Endothelial cell of umbilical vein (primary cell): ENCODE results near the gene IDI1. TPM values are rescaled to one million over a fixed set of nuclear protein-coding genes. Genes with fewer than 3 reads are reported as not detected.
A peak's percentile ranks its signal among the peaks of the same experiment; 100 is the strongest.

Experiments used
- BruUV-seq: library from RNA; stranded (reverse); fragments of 400-500 nt; replicated peaks from 2 replicates; lab custom pipeline; 2021; lab: Mats Ljungman, UMichigan
- CTCF ChIA-PET: fragments of 300-600, 350-600 bp; sonication (Branson Sonifier 250); formaldehyde crosslinking; loops from one replicate; lab custom pipeline; 2021; ENCODE audit warnings: antibody characterized with exemption, inconsistent platforms; lab: Charles Lee
- POLR2A ChIA-PET: fragments of 300-600, 350-600 bp; sonication (Branson Sonifier 250); formaldehyde crosslinking; loops from one replicate; lab custom pipeline; 2021; ENCODE audit warnings: antibody characterized with exemption, inconsistent platforms; lab: Charles Lee
- DNase-seq: peaks from one replicate; pipeline ENCODE4 v3.0.0-alpha.2; 2011; ENCODE audit warnings: low read depth, low spot score
- FAIRE-seq: peaks from 2 replicates; lab custom pipeline; 2011; peaks lifted over from hg19 to GRCh38; lab: Jason Lieb, UNC
- H2AFZ ChIP-seq: 2 replicates; pipeline ENCODE4 v1.6.0; 2012; ENCODE audit warnings: low read depth, low read length, control low read depth, inconsistent platforms
- H3K27ac ChIP-seq: 2 replicates; pipeline ENCODE4 v1.5.1; 2011; ENCODE audit warnings: low read depth, mild to moderate bottlenecking, control low read depth, low read length, moderate library complexity; ENCODE audit not compliant: insufficient read depth
- H3K27me3 ChIP-seq, 2 experiments: 2 replicates each; pipeline versions ENCODE4 v1.6.0 to v1.6.1; 2011; ENCODE audit warnings: low read length in 2 of 2, mixed read lengths in 1 of 2; ENCODE audit not compliant: control insufficient read depth in 2 of 2, insufficient read depth in 2 of 2
- H3K36me3 ChIP-seq, 2 experiments: 2 replicates in 1 of 2; 3 replicates in 1 of 2; pipeline ENCODE4 v1.5.1; 2011; ENCODE audit warnings: low read length in 2 of 2, mild to moderate bottlenecking in 1 of 2, moderate library complexity in 1 of 2; ENCODE audit not compliant: control insufficient read depth in 2 of 2, insufficient read depth in 2 of 2; ENCODE audit errors: extremely low read depth in 1 of 2
- H3K4me1 ChIP-seq: 3 replicates; pipeline ENCODE4 v1.5.1; 2011; ENCODE audit warnings: mild to moderate bottlenecking, low read length; ENCODE audit not compliant: control insufficient read depth, insufficient read depth; ENCODE audit errors: extremely low read depth
- H3K4me2 ChIP-seq: 2 replicates; pipeline ENCODE4 v1.6.1; 2011; ENCODE audit warnings: low read length, control low read depth, mixed read lengths; ENCODE audit not compliant: insufficient read depth
- H3K4me3 ChIP-seq, 3 experiments: fragments of 200-600 bp in 1 of 3; sonication (generic), shearing (Covaris generic) in 1 of 3; replicated peaks in 1 of 3; 2 replicates each; pipeline ENCODE4 v1.5.1; 2011 to 2016; ENCODE audit warnings: control low read depth in 3 of 3, low read length in 3 of 3, mild to moderate bottlenecking in 2 of 3, inconsistent platforms in 1 of 3, low read depth in 1 of 3, moderate library complexity in 1 of 3; ENCODE audit not compliant: insufficient read depth in 1 of 3
- H3K79me2 ChIP-seq: 2 replicates; pipeline ENCODE4 v1.6.0; 2012; ENCODE audit warnings: low read length, inconsistent platforms; ENCODE audit not compliant: control insufficient read depth, insufficient read depth
- H3K9ac ChIP-seq: replicated peaks from 2 replicates; pipeline ENCODE3; 2011; ENCODE audit warnings: low read length, control low read depth; ENCODE audit not compliant: insufficient read depth; ENCODE audit errors: extremely low read depth
- H3K9me1 ChIP-seq: replicated peaks from 3 replicates; pipeline ENCODE4 v1.6.0; 2011; ENCODE audit warnings: mild to moderate bottlenecking, low read length; ENCODE audit not compliant: control insufficient read depth, insufficient read depth; ENCODE audit errors: extremely low read depth
- H3K9me3 ChIP-seq: replicated peaks from 2 replicates; pipeline ENCODE4 v1.5.1; 2012; ENCODE audit warnings: low read length, inconsistent platforms; ENCODE audit not compliant: control insufficient read depth, insufficient read depth
- H4K20me1 ChIP-seq: replicated peaks from 2 replicates; pipeline ENCODE3; 2011; ENCODE audit warnings: mild to moderate bottlenecking, low read length; ENCODE audit not compliant: control insufficient read depth, insufficient read depth; ENCODE audit errors: extremely low read depth
- EZH2 ChIP-seq: IDR thresholded peaks from 2 replicates; pipeline ENCODE4 v1.6.1; 2012; ENCODE audit warnings: borderline replicate concordance, low read depth, mild to moderate bottlenecking, moderate library complexity, low read length, inconsistent platforms; ENCODE audit not compliant: severe bottlenecking
- FOS ChIP-seq: IDR thresholded peaks from 2 replicates; pipeline ENCODE4 v1.6.1; 2011; ENCODE audit warnings: mild to moderate bottlenecking, low read length, moderate library complexity, borderline replicate concordance; ENCODE audit not compliant: insufficient read depth
- GATA2 ChIP-seq: IDR thresholded peaks from 2 replicates; pipeline ENCODE4 v1.7.0; 2011; ENCODE audit warnings: low read depth, mild to moderate bottlenecking, moderate library complexity, mixed read lengths, low read length; ENCODE audit not compliant: insufficient read length, insufficient read depth
- JUN ChIP-seq: IDR thresholded peaks from 2 replicates; pipeline ENCODE4 v1.6.1; 2011; ENCODE audit warnings: borderline replicate concordance, low read depth; ENCODE audit not compliant: insufficient read length, insufficient read depth
- MYC ChIP-seq: IDR thresholded peaks from one replicate; pipeline ENCODE4 v1.6.1; 2011; ENCODE audit warnings: mild to moderate bottlenecking, low read depth, low read length
- POLR2A ChIP-seq: IDR thresholded peaks from 2 replicates; pipeline ENCODE4 v1.6.1; 2012; ENCODE audit warnings: low read depth, mild to moderate bottlenecking, control low read depth, low read length
- POLR2AphosphoS5 ChIP-seq: IDR thresholded peaks from 2 replicates; pipeline ENCODE4 v1.6.1; 2012; ENCODE audit warnings: low read depth, mild to moderate bottlenecking, control low read depth, low read length, moderate library complexity; ENCODE audit not compliant: insufficient read depth
- dilution Hi-C: fragments of 300-500 bp; cut with MboI; formaldehyde crosslinking; loops from one replicate; pipeline ENCODE4 v1.15.0; 2019; ENCODE audit warnings: low sequenced_read_pairs; ENCODE audit not compliant: extremely low pct_ligation_motif_present
- intact Hi-C: fragments of 100-400 bp; cut with micrococcal nuclease; formaldehyde crosslinking; loops from one replicate; pipeline ENCODE4 v1.10.0; 2022
- polyA plus RNA-seq, 4 experiments: library from polyadenylated mRNA; depleted of rRNA in 3 of 4; stranded (reverse) in 3 of 4; unstranded in 1 of 4; fragments of >200 nt; gene quantifications; 2 replicates each; pipeline versions ENCODE4 v1.2.1 to v1.2.3, GENCODE V29; 2011 to 2012; ENCODE audit warnings: missing spikeins in 1 of 4
- total RNA-seq: library from RNA; stranded (reverse); gene quantifications from 2 replicates; pipeline ENCODE4 v1.2.3, GENCODE V29; 2021
- TF ChIP-seq, protein P1 (sequence below), 2 donors: IDR thresholded peaks; 1 replicate in 1 of 2; 2 replicates in 1 of 2; pipeline ENCODE4 v1.5.1; 2011; ENCODE audit warnings: low read length in 2 of 2, mild to moderate bottlenecking in 2 of 2, moderate library complexity in 2 of 2, control low read depth in 1 of 2, inconsistent platforms in 1 of 2, low read depth in 1 of 2; ENCODE audit not compliant: insufficient read depth in 1 of 2; ENCODE audit errors: extremely low read depth in 1 of 2
- TF ChIP-seq, protein P2 (sequence below): IDR thresholded peaks from 2 replicates; pipeline ENCODE4 v1.6.1; 2011; ENCODE audit not compliant: insufficient read depth, insufficient read length

IDI1 gene
- total and polyA plus RNA-seq, 2 donors (not counting 3 experiments of a cell fraction or from before 2014, with no cell fraction given) = 42.2 to 63.0 TPM

DNA sequence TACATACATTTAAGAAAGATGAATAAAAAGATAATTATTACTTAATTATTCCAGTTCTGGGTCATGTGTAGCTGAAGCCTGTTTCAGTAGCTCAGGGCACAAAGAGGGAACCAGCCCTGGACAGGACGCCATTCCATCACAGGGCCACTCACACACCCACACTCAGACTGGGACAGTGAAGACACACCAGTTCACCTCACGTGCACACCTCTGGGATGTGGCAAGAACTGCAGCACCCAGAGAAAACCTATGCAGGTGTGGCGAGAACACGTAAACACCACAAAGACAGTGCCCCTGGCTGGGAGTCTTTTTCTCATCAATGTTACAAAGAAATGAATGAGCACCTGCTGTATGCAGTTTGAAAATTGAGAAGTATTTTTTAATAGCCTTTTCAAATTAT, 1.6 kb upstream of the IDI1 start:
- CTCF ChIA-PET = interaction anchor here (1.7 kb wide), 1 partner anchor 12 kb away, joined by 6 read pairs; no protein-coding TSS in a partner anchor
- no TSS peak for BruUV-seq
- Histone ChIP-seq H3K9me3 (no peaks in the 10 kb centered on the region), H4K20me1 (no peaks in the 10 kb centered on the region), H3K4me1 (peaks cover 33% of the 10 kb centered on the region), H3K79me2 (peaks cover 72% of the 10 kb centered on the region), H3K36me3 (peaks cover 0 to 4% of the 10 kb centered on the region in 2 experiments), H3K4me3 (peak overlapping the region in 2 of 3 experiments; percentile 86 to 96), H3K9me1 (no peaks in the 10 kb centered on the region), H3K9ac (peak overlapping the region; percentile 88), H3K27ac (no peak overlapping the region), H2AFZ (no peak overlapping the region), H3K27me3 (no peaks in the 10 kb centered on the region), H3K4me2 (peak overlapping the region; percentile 96)
- FAIRE-seq (no peak), DNase-seq (no peak)
- POLR2A ChIA-PET = no interaction called here
- intact Hi-C loops = no loop called here
- dilution Hi-C loops = no loop called here
- TF ChIP-seq GATA2 = no peak
- TF ChIP-seq POLR2A = no peak
- TF ChIP-seq, protein P1, sequence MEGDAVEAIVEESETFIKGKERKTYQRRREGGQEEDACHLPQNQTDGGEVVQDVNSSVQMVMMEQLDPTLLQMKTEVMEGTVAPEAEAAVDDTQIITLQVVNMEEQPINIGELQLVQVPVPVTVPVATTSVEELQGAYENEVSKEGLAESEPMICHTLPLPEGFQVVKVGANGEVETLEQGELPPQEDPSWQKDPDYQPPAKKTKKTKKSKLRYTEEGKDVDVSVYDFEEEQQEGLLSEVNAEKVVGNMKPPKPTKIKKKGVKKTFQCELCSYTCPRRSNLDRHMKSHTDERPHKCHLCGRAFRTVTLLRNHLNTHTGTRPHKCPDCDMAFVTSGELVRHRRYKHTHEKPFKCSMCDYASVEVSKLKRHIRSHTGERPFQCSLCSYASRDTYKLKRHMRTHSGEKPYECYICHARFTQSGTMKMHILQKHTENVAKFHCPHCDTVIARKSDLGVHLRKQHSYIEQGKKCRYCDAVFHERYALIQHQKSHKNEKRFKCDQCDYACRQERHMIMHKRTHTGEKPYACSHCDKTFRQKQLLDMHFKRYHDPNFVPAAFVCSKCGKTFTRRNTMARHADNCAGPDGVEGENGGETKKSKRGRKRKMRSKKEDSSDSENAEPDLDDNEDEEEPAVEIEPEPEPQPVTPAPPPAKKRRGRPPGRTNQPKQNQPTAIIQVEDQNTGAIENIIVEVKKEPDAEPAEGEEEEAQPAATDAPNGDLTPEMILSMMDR (IDR thresholded peaks at IDR 0.05; ENCODE audit: extremely low read depth in 1 of 2, insufficient read depth in 1 of 2, low read depth in 1 of 2, low read length in 2 of 2) = no peak
- no peak for TF ChIP-seq JUN
- TF ChIP-seq, protein P2, sequence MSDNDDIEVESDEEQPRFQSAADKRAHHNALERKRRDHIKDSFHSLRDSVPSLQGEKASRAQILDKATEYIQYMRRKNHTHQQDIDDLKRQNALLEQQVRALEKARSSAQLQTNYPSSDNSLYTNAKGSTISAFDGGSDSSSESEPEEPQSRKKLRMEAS = no peak
- TF ChIP-seq POLR2AphosphoS5 = no peak
- TF ChIP-seq EZH2 = no peak
- no peak for TF ChIP-seq FOS
- no peak for TF ChIP-seq MYC
